Left renal cortex interstitium (tissue), 4 donors: ENCODE data around the gene CCDC158. TPM values are rescaled to one million over a fixed set of nuclear protein-coding genes. Genes with fewer than 3 reads are reported as not detected.

Experiments
- polyA plus RNA-seq, 4 donors: library from polyadenylated mRNA; unstranded; fragments of 120-200 nt; gene quantifications; one replicate each; pipeline ENCODE4 v1.2.1, GENCODE V29; 2013; ENCODE audit not compliant: insufficient read length in 4 of 4

Gene CCDC158
- polyA plus RNA-seq, 4 donors, result 0.58 to 1.2 (median 0.88) TPM

Other genes starting within 250 kb of the CCDC158 start
- gene SCARB2, start 207.3 kb downstream of the CCDC158 start, polyA plus RNA-seq, result 100 to 1,000 TPM; 141 to 195 (median 170) TPM
- gene FAM47E, start 169.4 kb downstream of the CCDC158 start, polyA plus RNA-seq, result 10 to 100 TPM in 1 of 4 donors, 1 to 10 TPM in 3; 6.0 to 10.2 (median 7.9) TPM
- gene STBD1, start 114.4 kb downstream of the CCDC158 start, polyA plus RNA-seq, result 1 to 10 TPM; 1.5 to 2.2 (median 1.8) TPM
- gene SHROOM3, start 14.1 kb upstream of the CCDC158 start, polyA plus RNA-seq, result 10 to 100 TPM; 31.8 to 45.9 (median 37.8) TPM